Astrocyte of the spinal cord (primary cell): Measurements from ENCODE around the gene CANT1.

Experiments
- DNase-seq: peaks from one replicate; pipeline ENCODE4 v3.0.0; 2011; ENCODE audit warnings: low read depth, low spot score
- H3K4me3 ChIP-seq: 2 replicates; pipeline ENCODE4 v1.5.1; 2011; ENCODE audit warnings: low read depth, mild to moderate bottlenecking, low read length, moderate library complexity
- in situ Hi-C: cut with HindIII; loops from 2 replicates; pipeline ENCODE4 v1.10.0; 2017; ENCODE audit warnings: low sequenced_read_pairs
- TF ChIP-seq, protein P1 (sequence below): IDR thresholded peaks from 2 replicates; pipeline ENCODE4 v1.5.1; 2012; ENCODE audit warnings: low read depth, mild to moderate bottlenecking, low read length, inconsistent platforms

CANT1 gene

DNA sequence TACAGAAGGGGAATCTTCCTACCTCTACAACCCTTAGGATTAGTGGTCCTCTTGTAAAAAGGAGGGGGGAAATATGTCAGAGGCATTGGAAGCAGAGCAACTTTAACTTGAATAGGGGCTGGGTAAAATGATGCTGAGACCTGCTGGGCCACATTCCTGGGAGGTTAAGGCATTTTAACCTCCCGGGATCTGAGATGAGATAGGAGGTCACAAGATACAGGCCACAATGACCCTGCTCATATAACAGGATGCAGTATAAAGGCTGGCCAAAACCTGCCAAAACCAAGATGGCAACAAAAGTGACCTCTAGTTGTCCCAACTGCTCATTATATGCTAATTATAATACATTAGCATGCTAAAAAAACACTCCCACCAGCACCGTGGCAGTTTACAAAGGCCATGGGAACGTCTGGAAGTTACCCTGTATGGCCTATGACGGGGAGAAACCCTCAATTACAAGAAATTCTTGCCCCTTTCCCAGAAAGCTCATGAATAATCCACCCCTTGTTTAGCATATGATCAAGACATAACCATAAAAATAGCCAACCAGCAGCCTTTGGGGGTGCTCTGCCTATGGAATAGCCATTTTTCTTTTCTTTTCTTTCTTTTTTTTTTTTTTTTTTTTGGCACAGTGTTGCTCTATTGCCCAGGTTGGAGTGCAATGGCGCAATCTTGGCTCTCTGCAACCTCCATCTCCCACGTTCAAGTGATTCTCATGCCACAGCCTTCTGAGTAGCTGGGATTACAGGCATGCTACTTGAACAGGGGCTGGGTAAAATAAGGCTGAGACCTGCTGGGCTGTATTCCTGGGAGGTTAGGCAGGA is 8.2 kb upstream of the CANT1 start:
- in situ Hi-C loops: no loop called here
- no peak overlapping the region for H3K4me3 ChIP-seq
- TF ChIP-seq, protein P1, sequence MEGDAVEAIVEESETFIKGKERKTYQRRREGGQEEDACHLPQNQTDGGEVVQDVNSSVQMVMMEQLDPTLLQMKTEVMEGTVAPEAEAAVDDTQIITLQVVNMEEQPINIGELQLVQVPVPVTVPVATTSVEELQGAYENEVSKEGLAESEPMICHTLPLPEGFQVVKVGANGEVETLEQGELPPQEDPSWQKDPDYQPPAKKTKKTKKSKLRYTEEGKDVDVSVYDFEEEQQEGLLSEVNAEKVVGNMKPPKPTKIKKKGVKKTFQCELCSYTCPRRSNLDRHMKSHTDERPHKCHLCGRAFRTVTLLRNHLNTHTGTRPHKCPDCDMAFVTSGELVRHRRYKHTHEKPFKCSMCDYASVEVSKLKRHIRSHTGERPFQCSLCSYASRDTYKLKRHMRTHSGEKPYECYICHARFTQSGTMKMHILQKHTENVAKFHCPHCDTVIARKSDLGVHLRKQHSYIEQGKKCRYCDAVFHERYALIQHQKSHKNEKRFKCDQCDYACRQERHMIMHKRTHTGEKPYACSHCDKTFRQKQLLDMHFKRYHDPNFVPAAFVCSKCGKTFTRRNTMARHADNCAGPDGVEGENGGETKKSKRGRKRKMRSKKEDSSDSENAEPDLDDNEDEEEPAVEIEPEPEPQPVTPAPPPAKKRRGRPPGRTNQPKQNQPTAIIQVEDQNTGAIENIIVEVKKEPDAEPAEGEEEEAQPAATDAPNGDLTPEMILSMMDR: no peak
- no peak for DNase-seq

DNA sequence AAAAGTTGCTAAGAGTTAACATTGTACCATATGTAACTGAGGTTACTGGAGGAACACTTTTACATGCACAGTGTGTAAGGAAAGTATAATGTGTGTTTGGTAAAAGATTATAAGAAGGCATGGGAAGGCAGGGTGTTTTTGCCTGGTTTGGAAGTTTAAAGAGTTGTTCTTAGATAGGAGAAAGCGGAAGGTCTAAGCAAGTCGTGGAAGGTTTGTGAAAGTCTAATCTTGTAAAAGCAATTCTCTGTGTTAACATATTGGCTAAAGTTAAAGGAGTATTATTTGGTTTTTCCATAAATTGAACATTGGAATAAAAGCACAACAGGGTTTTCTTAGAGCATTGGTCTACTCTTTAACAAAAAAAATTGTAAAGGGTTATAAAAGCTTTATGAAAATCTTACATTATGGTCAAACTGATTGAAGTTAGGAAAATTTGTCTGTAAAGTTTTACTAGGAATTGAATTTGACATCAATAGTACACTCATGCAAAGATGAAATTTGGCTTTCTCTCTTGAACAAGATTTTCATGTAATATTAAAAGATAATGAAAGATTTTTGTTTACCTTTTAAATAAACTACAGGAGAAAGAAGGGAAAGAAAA is 4.7 kb upstream of the CANT1 start:
- H3K4me3 ChIP-seq: no peak overlapping the region
- TF ChIP-seq, protein P1: no peak
- no peak for DNase-seq
- in situ Hi-C loops: no loop called here

DNA sequence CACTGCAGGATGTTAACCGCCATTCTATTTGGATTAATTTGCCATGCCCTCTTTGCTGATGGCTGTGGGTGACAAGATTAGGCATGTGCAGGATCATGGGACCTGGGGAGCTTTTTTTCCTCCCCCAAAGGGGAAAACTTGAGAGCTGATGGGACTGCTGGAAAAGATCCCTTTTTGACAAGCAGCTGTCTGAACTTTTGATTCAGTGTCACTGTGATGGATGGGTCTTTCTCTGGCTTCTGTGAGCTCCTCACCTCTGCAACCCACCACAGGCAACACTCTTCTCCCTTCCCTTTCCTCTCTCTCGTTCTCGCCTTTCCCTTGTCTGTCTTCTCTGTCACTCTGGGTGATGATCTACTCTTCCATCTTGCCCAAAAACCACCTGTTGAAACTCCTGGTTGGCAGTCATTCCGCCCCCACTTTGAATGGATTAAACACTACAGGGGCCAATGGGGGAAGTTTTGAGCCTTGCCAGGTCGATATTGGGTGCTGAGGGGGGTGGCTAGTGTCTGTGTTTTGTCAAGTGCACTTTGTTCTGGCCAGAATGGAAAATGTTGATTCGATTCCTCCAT is 3.1 kb upstream of the CANT1 start:
- TF ChIP-seq, protein P1: no peak

DNA sequence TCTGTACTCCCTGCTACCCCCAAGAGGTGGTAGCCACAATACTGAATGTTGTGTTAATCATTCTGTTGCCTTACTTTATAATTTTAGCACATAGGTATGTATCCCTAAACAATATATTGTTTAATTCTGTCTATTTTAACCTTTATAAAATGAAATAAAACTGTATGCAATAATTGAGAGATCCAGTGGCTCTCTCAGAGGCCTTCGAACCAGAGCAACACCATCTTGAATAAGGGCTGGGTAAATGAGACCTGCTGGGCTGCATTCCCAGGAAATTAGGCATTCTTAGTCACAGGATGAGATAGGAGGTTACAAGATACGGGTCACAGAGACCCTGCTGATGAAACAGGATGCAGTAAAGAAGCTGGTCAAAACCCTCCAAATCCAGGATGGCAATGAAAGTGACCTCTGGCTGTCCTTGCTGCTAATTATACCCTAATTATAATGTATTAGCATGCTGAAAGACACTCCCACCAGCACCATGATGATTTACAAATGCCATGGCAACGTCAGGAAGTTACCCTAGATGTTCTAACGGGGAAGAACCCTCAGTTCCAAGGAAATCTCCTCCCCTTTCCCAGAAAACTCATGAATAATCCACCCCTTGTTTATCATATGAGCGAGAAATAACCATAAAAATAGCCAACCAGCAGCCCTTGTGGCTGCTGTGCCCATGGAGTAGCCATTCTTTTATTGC is 2.0 kb upstream of the CANT1 start:
- TF ChIP-seq, protein P1: no peak
- in situ Hi-C loops: no loop called here
- DNase-seq: no peak
- H3K4me3 ChIP-seq: no peak overlapping the region

More for the DNA sequence above, 3.1 kb upstream of the CANT1 start:
- in situ Hi-C loops: no loop called here
- no peak overlapping the region for H3K4me3 ChIP-seq
- DNase-seq: no peak

DNA sequence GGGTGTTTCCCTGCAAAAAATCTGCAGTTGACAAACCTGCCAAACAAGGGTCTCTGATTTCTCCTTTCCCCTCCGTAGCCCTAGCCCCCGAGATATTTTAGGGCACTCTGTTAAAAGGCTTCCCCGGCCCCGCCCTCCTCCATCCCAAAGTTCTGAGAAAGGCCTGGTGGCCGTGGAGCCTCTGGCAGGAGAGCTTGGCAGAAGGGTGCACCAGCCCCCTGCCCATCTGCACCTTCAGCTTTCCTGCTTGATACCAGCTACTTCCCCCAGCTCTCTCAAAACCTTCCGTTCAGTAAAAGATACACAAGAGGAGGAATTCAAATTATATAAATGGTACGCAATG is 711 bp upstream of the CANT1 start:
- TF ChIP-seq, protein P1: no peak
- no peak for DNase-seq
- H3K4me3 ChIP-seq: peak overlapping the region; percentile 78
- in situ Hi-C loops: no loop called here

DNA sequence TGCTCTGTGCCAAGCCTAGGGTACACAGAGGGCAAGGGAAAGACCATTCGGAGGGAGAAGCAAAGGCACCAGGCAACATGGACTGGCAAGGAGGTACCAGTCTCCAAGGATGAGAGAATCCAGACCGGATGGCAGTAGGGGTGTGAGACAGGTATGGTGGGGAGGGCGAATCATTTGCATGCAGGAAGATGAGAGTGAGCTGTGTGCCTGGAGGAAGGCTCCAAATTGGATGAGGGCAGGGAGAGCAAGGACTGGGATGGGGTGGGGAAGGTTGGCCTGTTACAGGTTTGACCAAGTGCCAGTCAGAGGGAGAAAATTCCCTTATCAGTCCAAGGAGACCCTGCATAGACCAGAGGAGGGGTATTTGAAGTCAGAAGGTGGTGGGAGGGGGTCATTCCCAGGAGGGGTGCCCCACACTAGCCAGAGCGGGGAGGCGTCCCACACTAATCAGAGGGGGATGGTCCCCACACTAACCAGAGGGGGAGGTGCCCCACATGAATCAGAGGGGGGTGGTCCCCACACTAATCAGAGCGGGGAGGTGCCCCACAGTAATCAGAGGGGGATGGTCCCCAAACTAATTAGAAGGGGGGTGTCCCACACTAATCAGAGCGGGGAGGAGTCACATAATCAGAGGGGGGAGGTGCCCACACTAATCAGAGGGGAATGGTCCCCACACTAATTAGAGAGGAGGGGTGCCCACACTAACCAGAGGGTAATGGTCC is 737 bp downstream of the CANT1 start:
- DNase-seq: no peak
- TF ChIP-seq, protein P1: no peak
- H3K4me3 ChIP-seq: peak overlapping the region; percentile 78
- in situ Hi-C loops: no loop called here
